Activated T-cell treated with anti-CD3 and anti-CD28 coated beads for 24 hours (primary cell): Measurements from ENCODE around the gene PPP1R3E.
A peak's percentile ranks its signal among the peaks of the same experiment; 100 is the strongest.
"Not testable (repeated sequence)": the region's sequence is repeated elsewhere in the genome, so short reads cannot be mapped to it uniquely, and the experiment has no call there.

Experiments used
- DNase-seq: peaks from one replicate; pipeline ENCODE4 v3.0.0-alpha.2; 2020; ENCODE audit warnings: low read depth

Gene PPP1R3E

GRCh38 chr14:23297611-23298277 is 4.9 kb downstream of the PPP1R3E start:
- no peak for DNase-seq

- DNase-seq = no peak
Observed at GRCh38 chr14:23297096-23297495, 5.6 kb downstream of the PPP1R3E start.

- no peak for DNase-seq
Observed at GRCh38 chr14:23296012-23296777, 6.5 kb downstream of the PPP1R3E start.

GRCh38 chr14:23294734-23295561 is 7.7 kb downstream of the PPP1R3E start:
- peak; percentile 26 for DNase-seq

- DNase-seq = no peak
Observed at GRCh38 chr14:23286902-23287479, 15.7 kb downstream of the PPP1R3E start.

GRCh38 chr14:23286020-23286901 is 16.4 kb downstream of the PPP1R3E start, which contains the start of gene HOMEZ:
Gene HOMEZ (minus strand): TSS chr14:23286132. CDS start chr14:23285952, 180 bp downstream.
- DNase-seq = peak; percentile 98

GRCh38 chr14:23285530-23286019 is 17.1 kb downstream of the PPP1R3E start:
- DNase-seq = no peak

- peak; percentile 20 for DNase-seq
Observed at GRCh38 chr14:23284654-23285529, 17.8 kb downstream of the PPP1R3E start.

GRCh38 chr14:23281247-23281646 is 21.4 kb downstream of the PPP1R3E start:
- DNase-seq = no peak

- not testable (repeated sequence) for DNase-seq
Observed at GRCh38 chr14:23277928-23278327, 24.7 kb downstream of the PPP1R3E start.

GRCh38 chr14:23277189-23277588 is 25.5 kb downstream of the PPP1R3E start:
- DNase-seq = no peak

GRCh38 chr14:23275412-23275811 is 27.2 kb downstream of the PPP1R3E start:
- DNase-seq = no peak

- no peak for DNase-seq
Observed at GRCh38 chr14:23269193-23269592, 33.5 kb downstream of the PPP1R3E start.

- DNase-seq = not testable (repeated sequence)
Observed at GRCh38 chr14:23260849-23261248, 41.8 kb downstream of the PPP1R3E start.

GRCh38 chr14:23259426-23259825 is 43.2 kb downstream of the PPP1R3E start:
- no peak for DNase-seq

GRCh38 chr14:23258256-23258655 is 44.4 kb downstream of the PPP1R3E start:
- DNase-seq = no peak

GRCh38 chr14:23252420-23253333 is 50.0 kb downstream of the PPP1R3E start:
- no peak for DNase-seq

- no peak for DNase-seq
Observed at GRCh38 chr14:23252006-23252405, 50.7 kb downstream of the PPP1R3E start.

- no peak for DNase-seq
Observed at GRCh38 chr14:23249824-23250223, 52.8 kb downstream of the PPP1R3E start.
